SK-N-SH treated with all-trans-retinoic acid at 6 μM for 48 hours (cell line): Measurements from ENCODE around the gene THEMIS.

Experiments
- ATAC-seq: fragments of 200-7000 bp; cut with Tn5 transposase; 3 replicates; pipeline ENCODE4 v1.9.1; 2020; ENCODE audit warnings: mild to moderate bottlenecking, moderate library complexity
- ARNTL ChIP-seq: fragments of 450-650 bp; formaldehyde crosslinking; IDR thresholded peaks from 2 replicates; pipeline ENCODE4 v1.5.0; 2020; ENCODE audit warnings: low read depth, mild to moderate bottlenecking, moderate library complexity, borderline replicate concordance
- BACH2 ChIP-seq: fragments of 250-450 bp; sonication (Bioruptor Pico); IDR thresholded peaks from 2 replicates; pipeline ENCODE4 v1.9.0; 2021; ENCODE audit warnings: mild to moderate bottlenecking, borderline replicate concordance
- CREB5 ChIP-seq: fragments of 250-450 bp; sonication (Bioruptor Pico); IDR thresholded peaks from 2 replicates; pipeline ENCODE4 v1.5.1; 2020; ENCODE audit warnings: low read depth, mild to moderate bottlenecking, moderate library complexity
- CSRNP3 ChIP-seq: fragments of 250-450 bp; sonication (Bioruptor Pico); IDR thresholded peaks from 2 replicates; pipeline ENCODE4 v1.5.1; 2021; ENCODE audit warnings: mild to moderate bottlenecking, moderate library complexity
- ESRRG ChIP-seq: fragments of 250-450 bp; sonication (Bioruptor Pico); IDR thresholded peaks from 2 replicates; pipeline ENCODE4 v1.6.1; 2021; ENCODE audit warnings: mild to moderate bottlenecking
- GLIS3 ChIP-seq: fragments of 250-450 bp; sonication (Bioruptor Pico); IDR thresholded peaks from 2 replicates; pipeline ENCODE4 v1.5.0; 2020; ENCODE audit warnings: mild to moderate bottlenecking, moderate library complexity
- ISL1 ChIP-seq: fragments of 250-450 bp; sonication (Bioruptor Pico); IDR thresholded peaks from 2 replicates; pipeline ENCODE4 v2.1.2; 2022; ENCODE audit warnings: mild to moderate bottlenecking, moderate library complexity
- OSR1 ChIP-seq: fragments of 250-450 bp; sonication (Bioruptor Pico); IDR thresholded peaks from 2 replicates; pipeline ENCODE4 v1.8.0; 2022; ENCODE audit warnings: moderate library complexity, mild to moderate bottlenecking, inconsistent platforms
- PATZ1 ChIP-seq: fragments of 250-450 bp; sonication (Bioruptor Pico); IDR thresholded peaks from 2 replicates; pipeline ENCODE4 v1.8.0; 2020; ENCODE audit warnings: mild to moderate bottlenecking, moderate library complexity, borderline replicate concordance
- PPARA ChIP-seq: fragments of 250-450 bp; sonication (Bioruptor Pico); IDR thresholded peaks from 2 replicates; pipeline ENCODE4 v1.5.0; 2020; ENCODE audit warnings: mild to moderate bottlenecking, borderline replicate concordance
- RARB ChIP-seq: fragments of 250-450 bp; sonication (Bioruptor Pico); IDR thresholded peaks from 2 replicates; pipeline ENCODE4 v1.8.0; 2021; ENCODE audit warnings: mild to moderate bottlenecking, moderate library complexity
- SNAI2 ChIP-seq: fragments of 250-450 bp; sonication (Bioruptor Pico); IDR thresholded peaks from 2 replicates; pipeline ENCODE4 v1.5.0; 2020; ENCODE audit warnings: mild to moderate bottlenecking, moderate library complexity
- TCF4 ChIP-seq: fragments of 250-450 bp; sonication (Bioruptor Pico); IDR thresholded peaks from 2 replicates; pipeline ENCODE4 v1.8.0; 2021; ENCODE audit warnings: mild to moderate bottlenecking, moderate library complexity, borderline replicate concordance
- TOX ChIP-seq: fragments of 250-450 bp; sonication (Bioruptor Pico); IDR thresholded peaks from 2 replicates; pipeline ENCODE4 v1.8.0; 2021; ENCODE audit warnings: mild to moderate bottlenecking, moderate library complexity, borderline replicate concordance
- ZC3H10 ChIP-seq: fragments of 250-450 bp; sonication (Bioruptor Pico); IDR thresholded peaks from 2 replicates; pipeline ENCODE4 v1.5.1; 2021; ENCODE audit warnings: mild to moderate bottlenecking, moderate library complexity
- ZFP3 ChIP-seq: fragments of 250-450 bp; sonication (Bioruptor Pico); IDR thresholded peaks from 2 replicates; pipeline ENCODE4 v1.5.0; 2020; ENCODE audit warnings: mild to moderate bottlenecking, moderate library complexity
- ZFP30 ChIP-seq: fragments of 450-650 bp; formaldehyde crosslinking; IDR thresholded peaks from 2 replicates; pipeline ENCODE4 v1.5.0; 2022; ENCODE audit warnings: mild to moderate bottlenecking, moderate library complexity
- ZNF565 ChIP-seq: fragments of 450-650 bp; formaldehyde crosslinking; conservative IDR thresholded peaks from 2 replicates; pipeline ENCODE4 v1.5.0; 2020; ENCODE audit warnings: low read depth, mild to moderate bottlenecking, moderate library complexity
- ZNF70 ChIP-seq: fragments of 450-650 bp; formaldehyde crosslinking; IDR thresholded peaks from 2 replicates; pipeline ENCODE4 v1.5.0; 2020; ENCODE audit warnings: mild to moderate bottlenecking, moderate library complexity
- ZNF8 ChIP-seq: fragments of 450-650 bp; formaldehyde crosslinking; IDR thresholded peaks from 2 replicates; pipeline ENCODE4 v1.5.0; 2020; ENCODE audit warnings: mild to moderate bottlenecking, moderate library complexity

Gene THEMIS

GRCh38 chr6:127920804-127921203 lies 19.9 kb upstream of the THEMIS start:
- ATAC-seq, result no peak
- no peak for TF ChIP-seq TOX
- TF ChIP-seq TCF4 (CRISPR knock-in tag), result no peak
- TF ChIP-seq CSRNP3 (CRISPR knock-in tag), result no peak
- TF ChIP-seq ARNTL (CRISPR knock-in tag), result no peak
- no peak for TF ChIP-seq PATZ1 (CRISPR knock-in tag)
- TF ChIP-seq CREB5 (CRISPR knock-in tag), result no peak
- no peak for TF ChIP-seq BACH2 (CRISPR knock-in tag)
- no peak for TF ChIP-seq ZFP3 (CRISPR knock-in tag)
- no peak for TF ChIP-seq ESRRG (CRISPR knock-in tag)
- TF ChIP-seq GLIS3 (CRISPR knock-in tag), result no peak
- TF ChIP-seq RARB (CRISPR knock-in tag), result no peak
- no peak for TF ChIP-seq ISL1
- no peak for TF ChIP-seq SNAI2 (CRISPR knock-in tag)
- no peak for TF ChIP-seq ZFP30 (CRISPR knock-in tag)
- TF ChIP-seq ZC3H10 (CRISPR knock-in tag), result no peak
- TF ChIP-seq OSR1 (CRISPR knock-in tag), result no peak
- TF ChIP-seq ZNF8 (CRISPR knock-in tag), result no peak
- TF ChIP-seq ZNF565 (CRISPR knock-in tag), result no peak

- ATAC-seq, result no peak
- TF ChIP-seq ZC3H10 (CRISPR knock-in tag) (no peak), PPARA (CRISPR knock-in tag) (no peak)
- TF ChIP-seq, all 23 proteins: peak for 0
Observed at GRCh38 chr6:127918506-127919427, 17.9 kb upstream of the THEMIS start.

- ATAC-seq, result no peak
- TF ChIP-seq ZNF70 (CRISPR knock-in tag) (no peak), ARNTL (CRISPR knock-in tag) (no peak), BACH2 (CRISPR knock-in tag) (no peak), GLIS3 (CRISPR knock-in tag) (no peak), TCF4 (CRISPR knock-in tag) (no peak), ZFP3 (CRISPR knock-in tag) (no peak), ESRRG (CRISPR knock-in tag) (no peak), PATZ1 (CRISPR knock-in tag) (no peak), OSR1 (CRISPR knock-in tag) (no peak), TOX (no peak), PPARA (CRISPR knock-in tag) (no peak), CSRNP3 (CRISPR knock-in tag) (no peak)
Observed at GRCh38 chr6:127917766-127918165, 16.9 kb upstream of the THEMIS start.
